ENCODE data around the gene EBF3.

GRCh38 chr10:129792141-129792540 is 171.9 kb downstream of the EBF3 start:
- TF ChIP-seq POLR2A (IDR thresholded peaks at IDR 0.05; ENCODE audit: low read length) (no peak), GATA1 (IDR thresholded peaks at IDR 0.05; ENCODE audit: low read depth, low read length) (no peak)
